Renal cortex interstitium (tissue), 15 donors: ENCODE results near the gene PRRT1B. TPM values are rescaled to one million over a fixed set of nuclear protein-coding genes. Genes with fewer than 3 reads are reported as not detected.
"Not testable (repeated sequence)": the region's sequence is repeated elsewhere in the genome, so short reads cannot be mapped to it uniquely, and the experiment has no call there.

ENCODE experiments used
- DNase-seq, 11 donors: peaks; one replicate each; pipeline ENCODE4 v3.0.0-alpha.2; 2013; ENCODE audit warnings: low read depth in 9 of 11, low spot score in 4 of 11; ENCODE audit errors: extremely low read depth in 1 of 11
- long read RNA-seq, 16 experiments: transcript quantifications; one replicate each; lab custom pipeline, GENCODE V29; 2026
- polyA plus RNA-seq, 3 donors: library from polyadenylated mRNA; unstranded; fragments of 120-200 nt; gene quantifications; one replicate each; pipeline ENCODE4 v1.2.1, GENCODE V29; 2013; ENCODE audit not compliant: insufficient read length in 3 of 3

PRRT1B gene
- 1 to 10 TPM in 2 of 3 donors, under 1 TPM in 1; 0.67 to 1.4 (median 1.1) TPM for polyA plus RNA-seq
- long read RNA-seq, donor 1 = 0 reads
- long read RNA-seq, donor 2 = 0 reads
- long read RNA-seq, donor 3 = 0 reads
- long read RNA-seq, donor 4 = 0 reads
- long read RNA-seq, donor 5 = 0 reads
- long read RNA-seq, donor 6 = 0 reads
- long read RNA-seq, donor 7 = 0 reads
- long read RNA-seq, donor 8 = 0 reads
- long read RNA-seq, donor 9 = 0 reads
- long read RNA-seq, donor 10 = 0 reads
- long read RNA-seq, donor 11 = 0 reads
- long read RNA-seq, donor 12 = 0 reads
- long read RNA-seq, donor 13 = 0 reads
- long read RNA-seq, donor 14 = 0 reads
- long read RNA-seq, donor 15 = 0 reads
- long read RNA-seq, donor 16, partial matches to known transcripts = 47 of 47 reads
- long read RNA-seq, donor 16, other reads (novel, unspliced or antisense) = 0 of 47 reads

- DNase-seq = peak in 9 of 11 donors; percentile 53 to 81 (median 73)
Measured at GRCh38 chr9:131545003-131545785, at the start of gene PRRT1B. Gene PRRT1B (plus strand): TSS chr9:131545523. CDS start chr9:131545616, 93 bp downstream.

- DNase-seq = no peak
Measured at GRCh38 chr9:131495785-131496184, 49.5 kb upstream of the PRRT1B start.

- no peak for DNase-seq
Measured at GRCh38 chr9:131496844-131497405, 48.4 kb upstream of the PRRT1B start.

- DNase-seq = no peak
Measured at GRCh38 chr9:131499254-131499767, 46.0 kb upstream of the PRRT1B start.

GRCh38 chr9:131500377-131500776, 44.9 kb upstream of the PRRT1B start:
- DNase-seq = no peak

- DNase-seq = no peak
Measured at GRCh38 chr9:131500939-131501541, 44.3 kb upstream of the PRRT1B start.

- DNase-seq = peak; percentile 55 to 89 (median 80)
Measured at GRCh38 chr9:131502781-131503625, 42.3 kb upstream of the PRRT1B start, which contains the start of gene POMT1. Gene POMT1 (plus strand): TSS chr9:131502918. CDS start chr9:131504219, 1,301 bp downstream.

GRCh38 chr9:131503626-131504465, 41.5 kb upstream of the PRRT1B start:
- no peak for DNase-seq

GRCh38 chr9:131505012-131505411, 40.3 kb upstream of the PRRT1B start:
- no peak for DNase-seq

- DNase-seq = no peak
Measured at GRCh38 chr9:131511416-131511815, 33.9 kb upstream of the PRRT1B start.

GRCh38 chr9:131511880-131512279, 33.4 kb upstream of the PRRT1B start:
- DNase-seq = no peak

- no peak for DNase-seq
Measured at GRCh38 chr9:131513177-131513576, 32.1 kb upstream of the PRRT1B start.

GRCh38 chr9:131515559-131516031, 29.7 kb upstream of the PRRT1B start:
- not testable (repeated sequence) for DNase-seq

- DNase-seq = no peak
Measured at GRCh38 chr9:131516100-131516499, 29.2 kb upstream of the PRRT1B start.

GRCh38 chr9:131516930-131517329, 28.4 kb upstream of the PRRT1B start:
- DNase-seq = no peak

- no peak for DNase-seq
Measured at GRCh38 chr9:131517761-131518190, 27.5 kb upstream of the PRRT1B start.

GRCh38 chr9:131518553-131518952, 26.8 kb upstream of the PRRT1B start:
- no peak for DNase-seq
